ENCODE data around the gene STAC2.

The STAC2 gene

DNA sequence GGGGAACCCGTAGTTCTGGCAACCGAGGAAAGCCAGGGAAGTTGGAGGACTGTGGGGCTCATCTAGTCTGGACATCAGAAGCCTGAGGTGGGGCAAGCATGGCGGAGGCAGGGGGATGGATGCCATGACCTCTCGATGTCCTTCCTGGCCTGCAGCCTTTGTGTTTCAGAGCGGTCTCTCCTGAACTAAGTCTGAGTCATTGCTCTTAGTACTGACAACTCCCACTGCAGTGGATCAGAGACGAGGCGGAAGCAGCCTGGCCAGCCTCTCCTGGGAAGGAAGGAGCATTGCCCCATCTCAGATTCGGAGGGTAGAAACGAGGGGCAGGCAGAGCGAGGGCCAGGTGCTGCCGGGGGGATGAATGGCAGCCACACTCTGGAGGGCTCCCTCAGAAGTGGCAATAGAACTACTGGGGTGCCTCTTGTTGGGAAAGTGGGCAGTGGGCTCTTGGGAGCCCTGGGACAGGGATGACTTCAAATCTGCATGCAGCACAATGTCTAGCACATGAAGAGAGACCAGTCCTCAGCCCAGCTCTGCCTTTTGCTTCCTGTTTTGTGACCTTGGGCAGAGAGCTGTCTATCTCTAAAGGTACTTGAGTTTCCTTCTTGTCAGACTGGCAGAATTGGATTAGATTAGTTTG is 3.6 kb upstream of the STAC2 start:
- no peaks in the 10 kb centered on the region for H3K27me3 ChIP-seq (ENCODE audit: low read length)
- H3K9me2 ChIP-seq (replicated peaks; ENCODE audit: insufficient read depth, low read length) = no peaks in the 10 kb centered on the region
- H3K4me2 ChIP-seq (ENCODE audit: low read depth, low read length, poor library complexity, severe bottlenecking) = no peak overlapping the region
- H4K20me1 ChIP-seq (ENCODE audit: low read depth, low read length) = no peaks in the 10 kb centered on the region
- no peaks in the 10 kb centered on the region for H3K79me2 ChIP-seq (ENCODE audit: insufficient read depth, low read length)
- no peak overlapping the region for H3K4me3 ChIP-seq (ENCODE audit: insufficient read depth, low read length, poor library complexity, severe bottlenecking)
- no peaks in the 10 kb centered on the region for H3F3A ChIP-seq (ENCODE audit: insufficient read depth)
- no peak overlapping the region for H3K9ac ChIP-seq (ENCODE audit: low read length)
- H3K27ac ChIP-seq (ENCODE audit: low read depth, low read length) = no peak overlapping the region
- H3K36me3 ChIP-seq (ENCODE audit: low read length) = no peaks in the 10 kb centered on the region
- no peak for TF ChIP-seq EZH2phosphoT487 (conservative IDR thresholded peaks at IDR 0.05; ENCODE audit: low read length)
- TF ChIP-seq, protein P1, sequence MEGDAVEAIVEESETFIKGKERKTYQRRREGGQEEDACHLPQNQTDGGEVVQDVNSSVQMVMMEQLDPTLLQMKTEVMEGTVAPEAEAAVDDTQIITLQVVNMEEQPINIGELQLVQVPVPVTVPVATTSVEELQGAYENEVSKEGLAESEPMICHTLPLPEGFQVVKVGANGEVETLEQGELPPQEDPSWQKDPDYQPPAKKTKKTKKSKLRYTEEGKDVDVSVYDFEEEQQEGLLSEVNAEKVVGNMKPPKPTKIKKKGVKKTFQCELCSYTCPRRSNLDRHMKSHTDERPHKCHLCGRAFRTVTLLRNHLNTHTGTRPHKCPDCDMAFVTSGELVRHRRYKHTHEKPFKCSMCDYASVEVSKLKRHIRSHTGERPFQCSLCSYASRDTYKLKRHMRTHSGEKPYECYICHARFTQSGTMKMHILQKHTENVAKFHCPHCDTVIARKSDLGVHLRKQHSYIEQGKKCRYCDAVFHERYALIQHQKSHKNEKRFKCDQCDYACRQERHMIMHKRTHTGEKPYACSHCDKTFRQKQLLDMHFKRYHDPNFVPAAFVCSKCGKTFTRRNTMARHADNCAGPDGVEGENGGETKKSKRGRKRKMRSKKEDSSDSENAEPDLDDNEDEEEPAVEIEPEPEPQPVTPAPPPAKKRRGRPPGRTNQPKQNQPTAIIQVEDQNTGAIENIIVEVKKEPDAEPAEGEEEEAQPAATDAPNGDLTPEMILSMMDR (IDR thresholded peaks at IDR 0.05; ENCODE audit: insufficient read depth, low read length, poor library complexity, severe bottlenecking) = no peak
- H3K9me3 ChIP-seq (ENCODE audit: insufficient read depth, low read length) = no peaks in the 10 kb centered on the region
- no peak overlapping the region for H2AFZ ChIP-seq (ENCODE audit: low read depth, low read length, severe bottlenecking)

DNA sequence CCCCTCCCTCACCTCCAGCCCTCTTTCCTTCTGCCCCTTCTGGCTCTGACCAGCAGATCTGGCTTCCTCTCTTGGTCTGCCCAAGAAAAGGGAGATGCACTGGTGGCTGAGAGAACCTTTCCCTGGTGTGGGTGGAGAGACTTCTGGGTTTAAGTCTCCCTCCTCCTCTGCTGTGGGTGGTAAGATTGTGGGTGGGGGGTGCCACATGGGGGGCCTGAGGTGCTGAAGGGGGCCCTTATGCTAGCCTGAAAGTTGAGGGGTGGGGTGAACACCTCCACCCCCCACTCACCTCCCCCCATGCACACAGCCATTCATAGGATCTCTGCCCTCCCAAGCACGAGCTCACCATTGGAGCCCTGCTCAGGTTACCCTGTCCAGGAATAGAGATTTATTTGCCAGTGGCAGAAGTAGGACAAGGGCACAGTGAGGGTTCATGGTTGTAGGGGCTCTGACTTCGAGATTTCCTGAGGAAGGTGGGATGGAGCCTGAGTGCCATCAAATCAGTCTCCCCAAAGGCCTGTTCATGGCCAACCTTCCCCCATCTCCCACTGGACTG is 1.7 kb upstream of the STAC2 start:
- Histone ChIP-seq H3F3A (ENCODE audit: insufficient read depth) (no peaks in the 10 kb centered on the region), H3K79me2 (ENCODE audit: insufficient read depth, low read length) (no peaks in the 10 kb centered on the region), H3K4me2 (ENCODE audit: low read depth, low read length, poor library complexity, severe bottlenecking) (no peak overlapping the region), H3K36me3 (ENCODE audit: low read length) (no peaks in the 10 kb centered on the region), H3K27me3 (ENCODE audit: low read length) (no peaks in the 10 kb centered on the region; the same call in 1 of the 2 replicates), H3K9me2 (replicated peaks; ENCODE audit: insufficient read depth, low read length) (no peaks in the 10 kb centered on the region), H4K20me1 (ENCODE audit: low read depth, low read length) (no peaks in the 10 kb centered on the region), H3K9ac (ENCODE audit: low read length) (no peak overlapping the region), H3K9me3 (ENCODE audit: insufficient read depth, low read length) (no peaks in the 10 kb centered on the region), H3K27ac (ENCODE audit: low read depth, low read length) (no peak overlapping the region), H3K4me3 (ENCODE audit: insufficient read depth, low read length, poor library complexity, severe bottlenecking) (no peak overlapping the region), H2AFZ (ENCODE audit: low read depth, low read length, severe bottlenecking) (no peak overlapping the region)
- TF ChIP-seq, protein P1 (IDR thresholded peaks at IDR 0.05; ENCODE audit: insufficient read depth, low read length, poor library complexity, severe bottlenecking) = no peak
- TF ChIP-seq EZH2phosphoT487 (conservative IDR thresholded peaks at IDR 0.05; ENCODE audit: low read length) = no peak

GRCh38 chr17:39225959-39226683 is 376 bp upstream of the STAC2 start:
- Histone ChIP-seq H3K9me2 (replicated peaks; ENCODE audit: insufficient read depth, low read length) (no peaks in the 10 kb centered on the region), H4K20me1 (ENCODE audit: low read depth, low read length) (no peaks in the 10 kb centered on the region), H3K79me2 (ENCODE audit: insufficient read depth, low read length) (no peaks in the 10 kb centered on the region), H2AFZ (ENCODE audit: low read depth, low read length, severe bottlenecking) (no peak overlapping the region), H3K9ac (ENCODE audit: low read length) (no peak overlapping the region), H3F3A (ENCODE audit: insufficient read depth) (no peaks in the 10 kb centered on the region), H3K36me3 (ENCODE audit: low read length) (no peaks in the 10 kb centered on the region), H3K27me3 (ENCODE audit: low read length) (no peaks in the 10 kb centered on the region; the same call in 1 of the 2 replicates), H3K4me3 (ENCODE audit: insufficient read depth, low read length, poor library complexity, severe bottlenecking) (no peak overlapping the region), H3K4me2 (ENCODE audit: low read depth, low read length, poor library complexity, severe bottlenecking) (no peak overlapping the region), H3K27ac (ENCODE audit: low read depth, low read length) (no peak overlapping the region), H3K9me3 (ENCODE audit: insufficient read depth, low read length) (no peaks in the 10 kb centered on the region)
- TF ChIP-seq EZH2phosphoT487 (conservative IDR thresholded peaks at IDR 0.05; ENCODE audit: low read length) = no peak
- TF ChIP-seq, protein P1 (IDR thresholded peaks at IDR 0.05; ENCODE audit: insufficient read depth, low read length, poor library complexity, severe bottlenecking) = no peak
